Activated T-helper 9 cell treated with anti-CD3 and anti-CD28 coated beads, Interleukin-2, amount 50 U/mL, for 16 hours (primary cell): Measurements from ENCODE around the gene GOLGA6C.
"Not testable (repeated sequence)": the region's sequence is repeated elsewhere in the genome, so short reads cannot be mapped to it uniquely, and the experiment has no call there.

Experiments used
- DNase-seq: peaks from one replicate; pipeline ENCODE4 v3.0.0-alpha.2; 2020; ENCODE audit warnings: low read depth

GOLGA6C gene

GRCh38 chr15:75227112-75227511 is 31.0 kb upstream of the GOLGA6C start:
- DNase-seq, result not testable (repeated sequence)

DNA sequence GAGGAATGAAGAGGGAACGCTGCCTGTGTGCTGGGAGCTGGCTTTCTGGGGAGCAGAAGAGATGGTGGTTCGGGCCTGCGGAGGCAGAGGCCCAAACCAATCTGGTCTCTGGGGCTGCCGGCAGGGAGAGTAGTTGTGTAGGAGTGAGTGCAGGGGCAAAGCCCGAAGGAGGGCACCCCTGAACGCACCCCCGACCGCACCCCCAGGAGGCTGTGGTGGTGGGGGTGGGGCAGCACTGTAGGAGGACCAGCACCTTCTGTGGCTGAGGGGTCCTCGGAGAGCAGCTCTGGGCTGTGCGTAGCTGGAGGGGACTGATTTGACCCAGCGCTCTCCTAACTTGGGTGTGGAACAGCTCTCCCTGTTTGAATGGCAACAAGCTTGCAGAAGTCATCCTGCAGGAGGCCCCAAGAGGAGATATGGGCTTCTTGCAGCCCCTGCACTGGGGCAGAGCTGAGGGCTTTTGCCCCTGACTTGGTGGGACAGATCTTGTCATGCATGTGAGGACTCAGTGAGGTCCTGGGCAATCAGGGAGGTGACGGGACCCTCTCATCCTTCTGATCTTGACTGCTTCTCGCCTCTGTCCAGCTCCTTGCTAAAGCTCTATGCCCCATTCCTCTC is 30.4 kb upstream of the GOLGA6C start:
- no peak for DNase-seq

- DNase-seq, result no peak
These were observed 29.3 kb upstream of the GOLGA6C start for GRCh38 chr15:75228787-75229186.

DNA sequence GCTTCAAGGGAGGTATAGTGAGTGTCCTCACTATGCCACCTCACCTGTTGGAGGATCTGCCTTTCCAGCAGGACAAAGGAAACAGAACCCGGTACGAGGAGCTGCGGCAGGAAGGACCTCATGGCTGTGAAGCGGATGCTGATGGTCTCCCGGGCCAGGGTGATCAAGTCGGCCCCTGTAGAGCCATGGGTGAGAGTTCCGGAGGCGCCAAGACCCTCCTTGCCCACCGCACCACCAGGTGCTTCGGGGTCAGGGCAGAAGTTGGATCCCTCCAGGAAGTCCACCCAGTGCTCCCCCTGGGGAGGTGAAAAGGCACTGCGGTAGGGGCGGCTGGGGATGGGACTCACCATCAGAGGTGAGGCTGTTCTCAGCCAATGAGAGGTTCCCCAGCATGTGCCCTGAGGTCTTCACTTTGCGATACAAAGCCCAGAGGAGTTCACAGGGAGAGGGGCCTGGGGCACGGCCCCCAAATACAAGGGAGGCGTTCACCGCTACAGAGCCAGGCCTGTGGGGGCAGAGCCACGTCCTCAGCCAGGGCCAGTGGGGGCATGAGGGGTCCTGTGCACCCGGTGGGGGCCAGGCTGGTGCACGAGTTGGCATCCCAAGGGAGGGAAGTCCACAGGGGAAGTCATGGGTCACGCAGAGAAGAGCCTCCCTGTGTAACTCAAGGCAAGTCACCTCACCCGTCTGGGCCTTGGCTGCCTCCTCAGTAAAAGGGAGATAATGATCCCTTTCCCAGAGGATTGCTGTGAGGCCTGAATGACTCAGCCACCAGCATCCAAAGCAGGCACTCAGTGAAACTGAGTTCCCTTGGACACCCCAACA is 28.7 kb upstream of the GOLGA6C start:
- no peak for DNase-seq

DNA sequence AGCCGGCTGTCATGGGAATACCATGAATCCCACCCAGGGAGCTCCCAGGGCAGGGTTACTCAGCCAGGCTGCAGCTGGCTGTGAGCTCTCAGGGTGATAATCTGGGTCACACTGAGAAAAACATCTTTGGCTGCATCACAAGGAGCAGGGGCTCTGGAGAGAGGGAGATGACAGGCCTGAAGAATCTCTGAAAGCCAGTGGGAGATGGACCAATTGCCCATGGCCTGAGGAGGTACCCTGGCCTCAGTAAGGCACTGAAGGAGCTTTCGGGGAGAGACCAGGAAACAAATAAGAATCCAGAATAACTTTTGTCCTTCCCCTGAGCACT is 28.2 kb upstream of the GOLGA6C start:
- no peak for DNase-seq

- DNase-seq, result no peak
These were observed 27.4 kb upstream of the GOLGA6C start for GRCh38 chr15:75230551-75231371.

DNA sequence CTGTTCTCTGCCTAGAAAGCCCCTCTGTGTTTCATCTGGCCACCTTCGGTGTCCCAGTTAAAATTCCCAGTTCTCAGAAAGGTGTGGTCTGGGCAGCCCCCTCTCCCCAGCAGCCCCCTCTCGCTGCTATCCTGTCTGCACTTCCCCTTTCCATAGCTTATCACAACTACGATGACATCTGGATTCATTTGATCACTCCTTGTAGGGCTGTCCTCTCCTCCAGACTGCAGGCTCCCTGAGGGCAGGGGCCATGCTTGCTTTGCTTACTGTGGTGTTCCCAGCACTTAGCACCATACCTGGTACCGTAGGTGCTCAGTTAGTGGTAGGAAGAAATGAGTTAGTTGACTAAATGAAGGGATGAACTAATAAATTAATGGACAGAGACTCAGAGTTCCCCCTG is 26.3 kb upstream of the GOLGA6C start:
- DNase-seq, result no peak

GRCh38 chr15:75232252-75232813 is 25.8 kb upstream of the GOLGA6C start:
- no peak for DNase-seq

GRCh38 chr15:75232826-75233503 is 25.2 kb upstream of the GOLGA6C start:
- DNase-seq, result no peak

DNA sequence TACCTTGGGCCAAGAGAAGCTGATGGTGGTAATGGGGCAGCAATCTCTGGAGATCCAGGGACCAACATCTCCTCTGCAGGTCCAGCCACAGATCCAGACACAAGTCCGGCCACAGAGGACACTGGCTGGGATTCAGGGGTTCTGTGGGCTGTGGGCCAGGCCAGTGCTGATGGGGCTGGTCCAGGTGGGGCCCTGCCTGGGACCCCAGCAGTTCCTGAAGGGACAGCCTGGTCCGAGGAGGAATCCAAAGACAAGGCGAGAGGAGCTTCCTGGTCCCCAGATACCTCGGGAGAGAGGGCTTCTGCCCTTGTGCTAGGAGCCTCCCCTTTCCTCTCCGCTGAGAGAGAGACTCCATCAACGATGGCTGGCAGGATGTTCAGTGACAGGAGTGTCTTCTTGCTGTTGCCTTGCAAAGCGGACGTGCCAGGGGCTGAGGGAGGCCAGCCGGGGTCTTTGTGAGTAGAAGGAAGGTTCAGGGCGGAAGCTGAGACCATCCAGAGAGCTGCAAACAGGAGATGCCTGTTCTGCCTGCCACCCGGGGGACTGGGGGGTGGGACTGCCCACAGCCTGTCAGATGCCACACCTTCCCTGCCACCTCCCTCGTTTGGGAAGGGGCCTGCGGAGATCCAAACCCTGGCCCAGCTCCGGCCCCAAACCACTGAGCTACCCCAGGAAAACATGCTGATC is 24.5 kb upstream of the GOLGA6C start:
- no peak for DNase-seq

- no peak for DNase-seq
These were observed 23.8 kb upstream of the GOLGA6C start for GRCh38 chr15:75234191-75234810.

DNA sequence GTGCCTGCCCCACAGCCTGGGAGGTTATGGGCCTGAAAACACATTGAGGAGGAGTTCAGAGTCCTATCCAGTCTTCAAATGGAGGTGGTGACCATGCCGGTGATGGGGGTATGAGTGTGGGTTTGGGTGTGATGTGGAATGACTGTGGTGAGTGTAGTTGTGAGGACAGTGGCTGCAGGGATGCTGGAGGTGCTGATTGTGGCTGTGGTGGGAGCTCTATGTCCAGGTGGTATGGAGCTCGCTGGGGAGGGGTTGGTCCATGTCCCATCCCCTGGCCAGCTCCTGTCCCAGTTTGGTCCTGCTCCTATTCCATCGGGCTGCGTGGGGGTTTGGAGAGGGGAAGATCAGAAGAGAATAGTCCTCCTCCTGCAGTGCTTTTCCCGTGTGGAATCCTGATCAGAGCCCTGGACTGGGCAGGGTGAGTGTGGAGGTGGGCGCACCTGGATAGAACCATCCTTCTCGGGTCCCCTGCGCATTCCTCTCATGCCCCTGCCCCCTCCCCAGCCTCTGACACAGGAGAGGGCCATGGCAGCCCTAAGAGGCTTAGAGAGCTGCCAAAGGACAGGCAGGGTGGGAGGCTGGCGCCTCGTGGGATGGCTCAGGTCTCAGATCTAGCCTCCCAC is 23.0 kb upstream of the GOLGA6C start:
- no peak for DNase-seq

GRCh38 chr15:75235760-75236729 is 22.1 kb upstream of the GOLGA6C start:
- DNase-seq, result no peak

- no peak for DNase-seq
These were observed 20.7 kb upstream of the GOLGA6C start for GRCh38 chr15:75237316-75237982.

GRCh38 chr15:75238150-75238549 is 20.0 kb upstream of the GOLGA6C start:
- DNase-seq, result no peak

DNA sequence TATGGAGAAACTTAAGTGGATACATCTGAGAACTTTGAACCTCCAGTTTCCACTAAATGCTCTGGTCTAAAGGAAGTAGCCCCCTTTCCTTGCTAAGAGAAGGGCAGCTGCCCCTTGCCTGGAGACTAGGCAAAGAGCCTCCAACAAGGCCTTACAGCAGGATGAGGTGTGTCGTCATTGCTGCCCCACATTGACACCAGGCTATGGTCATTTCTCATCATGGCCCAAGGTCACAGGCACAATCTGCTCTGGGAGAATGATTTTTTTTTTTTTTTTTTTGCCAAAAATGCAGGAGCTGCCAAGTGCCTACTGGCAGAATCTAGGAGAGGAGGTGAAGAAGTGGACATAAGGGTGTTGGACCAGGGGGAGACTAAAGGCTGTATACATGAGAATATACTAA is 12.4 kb upstream of the GOLGA6C start:
- not testable (repeated sequence) for DNase-seq

- DNase-seq, result not testable (repeated sequence)
These were observed 9.1 kb upstream of the GOLGA6C start for GRCh38 chr15:75248991-75249390.

DNA sequence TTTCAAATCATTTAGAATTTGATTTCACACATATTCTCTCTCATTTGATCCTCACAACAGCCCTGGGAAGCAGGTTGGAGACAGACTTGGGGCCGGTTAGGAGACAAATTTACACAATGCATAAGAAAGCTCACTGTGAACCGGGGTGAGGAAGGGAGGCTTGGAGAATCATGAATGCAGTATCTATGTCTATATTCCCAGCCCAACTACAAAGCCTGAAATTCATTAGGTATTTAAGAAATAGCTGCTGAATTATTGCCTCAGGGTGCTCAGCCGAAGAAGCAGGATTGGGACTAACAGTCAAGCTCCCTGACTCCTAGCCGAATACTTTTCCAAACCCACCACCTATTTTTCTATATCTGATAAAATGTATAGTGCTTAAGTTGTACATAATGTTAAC is 8.4 kb upstream of the GOLGA6C start:
- DNase-seq, result no peak

DNA sequence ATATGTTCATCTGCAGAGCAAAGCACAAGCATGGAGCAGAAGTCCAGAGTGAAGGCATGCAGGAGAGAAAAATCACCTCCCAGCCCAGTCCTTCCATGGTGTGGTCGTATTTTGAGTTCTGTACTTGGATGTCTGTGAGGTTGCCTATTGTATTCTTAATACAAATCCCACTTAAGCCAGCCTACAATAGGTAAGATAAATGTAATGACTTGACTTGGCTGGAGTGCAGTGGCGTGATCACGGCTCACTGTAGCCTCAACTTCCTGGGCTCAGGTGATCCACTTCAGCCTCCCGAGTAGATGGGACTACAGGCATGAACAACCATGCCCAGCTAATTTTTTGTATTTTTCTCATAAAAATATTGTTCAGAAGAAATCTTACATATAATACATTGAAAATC is 6.8 kb upstream of the GOLGA6C start:
- DNase-seq, result not testable (repeated sequence)
